Vagina (tissue), 2 donors: ENCODE data around the gene PREP.

Experiments used
- POLR2A ChIP-seq, 2 donors: fragments of 450-650 bp; IDR thresholded peaks; one replicate each; pipeline ENCODE4 v1.6.1; 2017; ENCODE audit warnings: antibody characterized with exemption in 2 of 2, mild to moderate bottlenecking in 2 of 2, moderate library complexity in 2 of 2
- POLR2AphosphoS5 ChIP-seq, 2 donors: sonication (generic); formaldehyde crosslinking; IDR thresholded peaks; one replicate each; pipeline ENCODE4 v1.9.0; 2017; ENCODE audit warnings: antibody characterized with exemption in 2 of 2, mild to moderate bottlenecking in 2 of 2, low read depth in 1 of 2; ENCODE audit not compliant: insufficient read depth in 1 of 2
- TF ChIP-seq, protein P1 (sequence below), 3 experiments: fragments of 450-650 bp in 2 of 3; fragments of 200-600 bp in 1 of 3; sonication (generic) in 1 of 3; IDR thresholded peaks; one replicate each; pipeline ENCODE4 v1.5.1; 2017 to 2019; ENCODE audit warnings: antibody characterized with exemption in 3 of 3, mild to moderate bottlenecking in 2 of 3, moderate library complexity in 2 of 3

DNA sequence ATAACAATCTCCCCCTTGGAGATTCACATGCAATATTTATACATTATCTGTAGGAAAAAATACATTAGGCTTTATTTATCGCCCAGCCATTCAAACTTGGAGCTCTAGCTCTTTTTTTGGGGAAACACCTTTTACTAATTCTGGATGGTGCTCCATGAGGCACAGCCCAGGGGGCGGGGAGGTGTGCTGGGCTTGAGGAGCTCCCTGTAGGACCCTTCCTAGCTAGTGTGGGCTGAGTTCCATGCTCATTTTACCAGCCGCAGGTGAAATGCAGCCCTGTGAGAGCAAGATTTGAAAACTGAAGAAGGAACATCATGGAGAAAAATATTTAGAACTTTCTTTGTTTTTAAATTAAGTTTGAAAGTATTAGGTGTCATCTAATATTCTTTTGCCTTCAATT, 123.4 kb downstream of the PREP start:
- TF ChIP-seq, protein P1, sequence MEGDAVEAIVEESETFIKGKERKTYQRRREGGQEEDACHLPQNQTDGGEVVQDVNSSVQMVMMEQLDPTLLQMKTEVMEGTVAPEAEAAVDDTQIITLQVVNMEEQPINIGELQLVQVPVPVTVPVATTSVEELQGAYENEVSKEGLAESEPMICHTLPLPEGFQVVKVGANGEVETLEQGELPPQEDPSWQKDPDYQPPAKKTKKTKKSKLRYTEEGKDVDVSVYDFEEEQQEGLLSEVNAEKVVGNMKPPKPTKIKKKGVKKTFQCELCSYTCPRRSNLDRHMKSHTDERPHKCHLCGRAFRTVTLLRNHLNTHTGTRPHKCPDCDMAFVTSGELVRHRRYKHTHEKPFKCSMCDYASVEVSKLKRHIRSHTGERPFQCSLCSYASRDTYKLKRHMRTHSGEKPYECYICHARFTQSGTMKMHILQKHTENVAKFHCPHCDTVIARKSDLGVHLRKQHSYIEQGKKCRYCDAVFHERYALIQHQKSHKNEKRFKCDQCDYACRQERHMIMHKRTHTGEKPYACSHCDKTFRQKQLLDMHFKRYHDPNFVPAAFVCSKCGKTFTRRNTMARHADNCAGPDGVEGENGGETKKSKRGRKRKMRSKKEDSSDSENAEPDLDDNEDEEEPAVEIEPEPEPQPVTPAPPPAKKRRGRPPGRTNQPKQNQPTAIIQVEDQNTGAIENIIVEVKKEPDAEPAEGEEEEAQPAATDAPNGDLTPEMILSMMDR (IDR thresholded peaks at IDR 0.05), result no peak
- no peak for TF ChIP-seq POLR2AphosphoS5 (IDR thresholded peaks at IDR 0.05; ENCODE audit: insufficient read depth in 1 of 2, low read depth in 1 of 2)
- TF ChIP-seq POLR2A (IDR thresholded peaks at IDR 0.05), result no peak
